ENCODE data around the gene CADPS.

DNA sequence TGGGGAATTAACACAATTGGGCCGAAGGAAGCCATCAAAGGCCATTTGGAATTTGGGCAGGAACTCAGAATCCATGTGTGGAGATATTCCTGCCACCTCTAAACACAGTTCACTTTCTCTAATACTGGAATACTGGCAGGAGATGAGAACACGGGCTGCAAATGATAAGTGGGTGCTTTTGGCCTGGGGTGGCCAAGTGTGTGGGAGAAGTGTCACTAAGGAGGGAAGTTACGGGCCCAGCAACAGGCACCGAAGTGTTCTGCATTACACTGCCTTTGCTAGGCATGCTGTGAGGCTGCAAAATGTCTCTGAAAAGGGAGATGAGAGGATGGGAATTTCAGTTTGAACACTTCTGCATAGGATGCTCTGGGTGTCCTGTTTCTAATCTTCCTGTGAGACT lies 412.4 kb downstream of the CADPS start:
- no peak for TF ChIP-seq EZH2phosphoT487 (IDR thresholded peaks at IDR 0.05; ENCODE audit: borderline replicate concordance)
- TF ChIP-seq, protein P1, sequence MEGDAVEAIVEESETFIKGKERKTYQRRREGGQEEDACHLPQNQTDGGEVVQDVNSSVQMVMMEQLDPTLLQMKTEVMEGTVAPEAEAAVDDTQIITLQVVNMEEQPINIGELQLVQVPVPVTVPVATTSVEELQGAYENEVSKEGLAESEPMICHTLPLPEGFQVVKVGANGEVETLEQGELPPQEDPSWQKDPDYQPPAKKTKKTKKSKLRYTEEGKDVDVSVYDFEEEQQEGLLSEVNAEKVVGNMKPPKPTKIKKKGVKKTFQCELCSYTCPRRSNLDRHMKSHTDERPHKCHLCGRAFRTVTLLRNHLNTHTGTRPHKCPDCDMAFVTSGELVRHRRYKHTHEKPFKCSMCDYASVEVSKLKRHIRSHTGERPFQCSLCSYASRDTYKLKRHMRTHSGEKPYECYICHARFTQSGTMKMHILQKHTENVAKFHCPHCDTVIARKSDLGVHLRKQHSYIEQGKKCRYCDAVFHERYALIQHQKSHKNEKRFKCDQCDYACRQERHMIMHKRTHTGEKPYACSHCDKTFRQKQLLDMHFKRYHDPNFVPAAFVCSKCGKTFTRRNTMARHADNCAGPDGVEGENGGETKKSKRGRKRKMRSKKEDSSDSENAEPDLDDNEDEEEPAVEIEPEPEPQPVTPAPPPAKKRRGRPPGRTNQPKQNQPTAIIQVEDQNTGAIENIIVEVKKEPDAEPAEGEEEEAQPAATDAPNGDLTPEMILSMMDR (conservative IDR thresholded peaks at IDR 0.05; ENCODE audit: low read length): no peak

Data from Loucy (cell line).